Upper lobe of left lung (tissue), 6 donors: Measurements from ENCODE around the gene LRRC45. TPM values are rescaled to one million over a fixed set of nuclear protein-coding genes. Genes with fewer than 3 reads are reported as not detected.

Experiments used
- ATAC-seq, 2 donors: fragments of 200-7000 bp; cut with Tn5 transposase; one replicate each; pipeline ENCODE4 v1.9.1; 2022; ENCODE audit warnings: mild to moderate bottlenecking in 2 of 2, moderate library complexity in 2 of 2; ENCODE audit not compliant: low FRiP score in 2 of 2
- DNase-seq, 2 donors: peaks; one replicate each; pipeline ENCODE4 v3.0.0-alpha.2; 2019 to 2020
- H3K27ac ChIP-seq, 4 donors: fragments of 200-600 bp; sonication (generic); one replicate each; pipeline ENCODE4 v1.5.1; 2016 to 2019
- H3K27me3 ChIP-seq, 4 donors: fragments of 200-600 bp; sonication (generic); one replicate each; pipeline ENCODE4 v1.5.1; 2017 to 2019
- H3K36me3 ChIP-seq, 4 donors: fragments of 200-600 bp; sonication (generic); one replicate each; pipeline ENCODE4 v1.5.1; 2016 to 2019
- H3K4me1 ChIP-seq, 4 donors: fragments of 200-600 bp; sonication (generic); one replicate each; pipeline ENCODE4 v1.5.1; 2018 to 2019
- H3K4me3 ChIP-seq, 4 donors: fragments of 200-600 bp; sonication (generic); one replicate each; pipeline ENCODE4 v1.5.1; 2017 to 2019; ENCODE audit warnings: mild to moderate bottlenecking in 2 of 4, moderate library complexity in 1 of 4
- H3K9me3 ChIP-seq, 4 donors: fragments of 200-600 bp; sonication (generic); one replicate each; pipeline ENCODE4 v1.5.1; 2018 to 2019
- EP300 ChIP-seq, 4 donors: sonication (generic); formaldehyde crosslinking; IDR thresholded peaks; one replicate each; pipeline ENCODE4 v1.5.1; 2017; ENCODE audit warnings: antibody characterized with exemption in 4 of 4, control low read depth in 2 of 4
- POLR2A ChIP-seq, 4 donors: fragments of 450-650 bp; IDR thresholded peaks; one replicate each; pipeline ENCODE4 v1.5.1; 2016 to 2017; ENCODE audit warnings: antibody characterized with exemption in 4 of 4, mild to moderate bottlenecking in 2 of 4
- POLR2AphosphoS5 ChIP-seq, 2 donors: sonication (generic); formaldehyde crosslinking; IDR thresholded peaks; one replicate each; pipeline ENCODE4 v1.5.1; 2017; ENCODE audit warnings: antibody characterized with exemption in 2 of 2
- WGBS, 2 donors: methylation state at CpG; one replicate each; pipeline ENCODE4 v1.1.5; 2017 to 2018; 5-methylcytosine and 5-hydroxymethylcytosine counted together
- total RNA-seq, 6 donors: library from RNA; depleted of rRNA in 4 of 6; stranded (reverse); fragments of >200 nt in 4 of 6; gene quantifications; one replicate each; pipeline versions ENCODE4 v1.1.0 to v1.2.1, GENCODE V29; 2016 to 2021
- TF ChIP-seq, protein P1 (sequence below), 6 experiments: fragments of 450-650 bp in 4 of 6; fragments of 200-600 bp in 2 of 6; sonication (generic) in 2 of 6; IDR thresholded peaks; one replicate each; pipeline ENCODE4 v1.5.1; 2016 to 2019; ENCODE audit warnings: antibody characterized with exemption in 6 of 6
- donor health status: DM: no; HTN: no; CAD: no; lungs with moderate emphysema.
- donor health status: DM: no; HTN: yes; CAD: no; lungs with severe emphysema.

The LRRC45 gene
- total RNA-seq, 6 donors from 2014 or later = 14.0 to 57.6 (median 20.4) TPM

DNA sequence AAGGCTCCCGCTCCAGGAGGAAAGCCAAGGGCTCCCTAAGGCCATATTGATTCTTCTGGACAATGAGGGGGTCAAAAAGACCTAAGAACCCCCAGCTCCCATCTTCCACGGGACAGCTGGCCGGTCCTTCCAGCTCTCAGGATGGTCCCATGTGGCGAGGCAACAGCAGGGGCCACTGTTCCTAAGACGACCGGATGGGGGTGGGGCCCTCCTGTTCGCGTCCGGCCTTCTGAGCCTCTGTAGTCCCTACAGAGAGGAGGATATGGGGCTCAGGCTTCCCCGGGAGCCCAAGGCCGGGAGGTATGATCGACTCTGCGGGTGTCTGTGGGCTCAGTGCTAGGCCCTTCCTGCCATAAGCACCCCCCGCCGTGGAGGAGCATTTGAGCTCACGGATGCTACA is 20.4 kb downstream of the LRRC45 start:
- Histone ChIP-seq H3K27me3 (no peaks in the 10 kb centered on the region), H3K4me3 (no peak overlapping the region), H3K27ac (no peak overlapping the region), H3K9me3 (no peaks in the 10 kb centered on the region), H3K4me1 (peaks cover 0 to 1% (median 0%) of the 10 kb centered on the region in 4 donors), H3K36me3 (peaks cover 0 to 18% (median 7%) of the 10 kb centered on the region in 4 donors)
- no peak for TF ChIP-seq POLR2A (IDR thresholded peaks at IDR 0.05)
- TF ChIP-seq, protein P1, sequence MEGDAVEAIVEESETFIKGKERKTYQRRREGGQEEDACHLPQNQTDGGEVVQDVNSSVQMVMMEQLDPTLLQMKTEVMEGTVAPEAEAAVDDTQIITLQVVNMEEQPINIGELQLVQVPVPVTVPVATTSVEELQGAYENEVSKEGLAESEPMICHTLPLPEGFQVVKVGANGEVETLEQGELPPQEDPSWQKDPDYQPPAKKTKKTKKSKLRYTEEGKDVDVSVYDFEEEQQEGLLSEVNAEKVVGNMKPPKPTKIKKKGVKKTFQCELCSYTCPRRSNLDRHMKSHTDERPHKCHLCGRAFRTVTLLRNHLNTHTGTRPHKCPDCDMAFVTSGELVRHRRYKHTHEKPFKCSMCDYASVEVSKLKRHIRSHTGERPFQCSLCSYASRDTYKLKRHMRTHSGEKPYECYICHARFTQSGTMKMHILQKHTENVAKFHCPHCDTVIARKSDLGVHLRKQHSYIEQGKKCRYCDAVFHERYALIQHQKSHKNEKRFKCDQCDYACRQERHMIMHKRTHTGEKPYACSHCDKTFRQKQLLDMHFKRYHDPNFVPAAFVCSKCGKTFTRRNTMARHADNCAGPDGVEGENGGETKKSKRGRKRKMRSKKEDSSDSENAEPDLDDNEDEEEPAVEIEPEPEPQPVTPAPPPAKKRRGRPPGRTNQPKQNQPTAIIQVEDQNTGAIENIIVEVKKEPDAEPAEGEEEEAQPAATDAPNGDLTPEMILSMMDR (IDR thresholded peaks at IDR 0.05) = no peak
- no peak for TF ChIP-seq POLR2AphosphoS5 (IDR thresholded peaks at IDR 0.05)
- no peak for TF ChIP-seq EP300 (IDR thresholded peaks at IDR 0.05)
- DNase-seq (peak in 1 of 2 donors; percentile 35), ATAC-seq (no peak)
- WGBS, 2 donors = 75 to 89% methylated on average over 6 to 10 of the region's 16 CpGs

DNA sequence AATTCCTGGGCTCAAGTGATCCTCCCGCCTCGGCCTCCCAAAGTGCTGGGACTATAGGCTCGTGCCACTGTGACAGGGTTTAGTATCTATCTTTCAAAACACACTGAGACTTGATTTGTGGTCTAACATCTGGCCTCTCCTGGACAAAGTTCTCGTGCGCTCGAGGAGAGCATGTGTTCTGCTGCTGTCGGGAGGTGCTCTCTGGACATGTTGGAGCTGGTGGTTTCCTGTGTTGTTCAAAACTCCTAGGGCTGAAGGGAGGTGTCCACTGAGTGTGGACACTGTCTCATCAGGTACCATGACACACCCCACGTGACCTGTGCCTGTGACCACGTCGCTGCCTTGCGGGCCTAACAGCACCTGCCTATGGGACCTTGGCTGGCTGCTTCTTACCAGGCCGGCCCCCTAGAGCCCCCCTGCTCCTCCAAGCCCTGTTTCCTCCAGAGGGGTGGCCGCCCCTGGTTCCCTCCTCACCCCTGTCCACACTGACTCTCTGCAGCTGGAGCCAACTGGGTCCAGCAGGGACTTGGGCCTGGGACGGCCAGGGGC is 22.9 kb downstream of the LRRC45 start:
- Histone ChIP-seq H3K4me1 (peaks cover 7 to 19% (median 11%) of the 10 kb centered on the region in 4 donors), H3K4me3 (no peak overlapping the region), H3K9me3 (no peaks in the 10 kb centered on the region), H3K36me3 (peaks cover 0 to 29% (median 12%) of the 10 kb centered on the region in 4 donors), H3K27ac (no peak overlapping the region), H3K27me3 (no peaks in the 10 kb centered on the region)
- WGBS, 2 donors = 84 to 85% methylated on average over 14 of the region's 14 CpGs
- TF ChIP-seq EP300 (IDR thresholded peaks at IDR 0.05) (no peak), POLR2A (IDR thresholded peaks at IDR 0.05) (no peak), POLR2AphosphoS5 (IDR thresholded peaks at IDR 0.05) (no peak)
- TF ChIP-seq, protein P1 (IDR thresholded peaks at IDR 0.05) = no peak
- DNase-seq (peak in 1 of 2 donors; percentile 42), ATAC-seq (no peak)

DNA sequence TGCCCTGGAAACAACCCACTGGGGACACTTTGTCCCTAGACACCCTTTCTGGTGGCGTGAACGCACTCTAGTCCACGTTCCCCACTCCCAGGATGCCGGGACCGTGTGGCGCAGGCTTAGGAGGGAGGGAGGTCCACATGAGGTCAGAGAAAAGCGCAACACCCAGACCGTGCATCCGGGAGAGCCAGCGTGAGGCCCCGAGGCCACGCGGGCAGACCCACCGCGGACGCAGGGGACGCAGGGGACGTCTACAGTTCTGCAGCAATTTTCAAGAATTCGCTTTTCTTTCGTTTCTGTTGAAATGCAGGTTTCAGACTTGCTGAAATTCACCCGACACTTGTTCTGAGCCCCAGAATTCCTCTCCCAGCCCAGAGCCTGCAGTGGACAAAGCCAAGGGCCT is 23.8 kb downstream of the LRRC45 start:
- Histone ChIP-seq H3K27me3 (no peaks in the 10 kb centered on the region), H3K4me1 (peaks cover 8 to 22% (median 11%) of the 10 kb centered on the region in 4 donors), H3K4me3 (no peak overlapping the region), H3K9me3 (no peaks in the 10 kb centered on the region), H3K36me3 (peaks cover 0 to 29% (median 12%) of the 10 kb centered on the region in 4 donors), H3K27ac (no peak overlapping the region)
- TF ChIP-seq, protein P1 (IDR thresholded peaks at IDR 0.05) = no peak
- TF ChIP-seq EP300 (IDR thresholded peaks at IDR 0.05) = no peak
- TF ChIP-seq POLR2AphosphoS5 (IDR thresholded peaks at IDR 0.05) = no peak
- TF ChIP-seq POLR2A (IDR thresholded peaks at IDR 0.05) = no peak
- peak in 1 of 2 donors; percentile 68 for DNase-seq
- ATAC-seq = no peak
- 91 to 92% methylated on average over 18 to 21 of the region's 21 CpGs for WGBS, 2 donors

DNA sequence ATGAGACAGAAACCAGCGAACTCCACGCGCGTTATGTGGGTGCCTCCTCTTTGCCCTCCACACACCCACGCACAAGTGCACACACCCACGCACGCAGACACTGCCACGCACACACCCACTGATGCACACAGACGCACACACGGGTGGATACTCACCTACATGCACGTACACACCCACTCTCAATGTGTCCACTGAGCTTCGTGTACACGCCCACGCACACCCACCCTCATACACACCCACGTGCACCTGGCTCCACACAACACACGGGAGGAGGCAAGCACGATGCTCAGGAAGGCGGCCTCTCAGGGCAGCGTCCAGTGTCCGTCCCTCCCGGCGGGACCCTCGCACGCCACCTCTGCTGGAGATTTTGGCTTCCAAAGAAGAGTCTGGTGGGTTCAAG is 24.3 kb downstream of the LRRC45 start:
- no peak for ATAC-seq
- no peaks in the 10 kb centered on the region for H3K27me3 ChIP-seq
- H3K4me3 ChIP-seq = no peak overlapping the region
- H3K36me3 ChIP-seq = peaks cover 0 to 29% (median 12%) of the 10 kb centered on the region in 4 donors
- H3K9me3 ChIP-seq = no peaks in the 10 kb centered on the region
- H3K27ac ChIP-seq = no peak overlapping the region
- TF ChIP-seq POLR2A (IDR thresholded peaks at IDR 0.05) = no peak
- no peak for TF ChIP-seq EP300 (IDR thresholded peaks at IDR 0.05)
- TF ChIP-seq POLR2AphosphoS5 (IDR thresholded peaks at IDR 0.05) = no peak
- 92 to 94% methylated on average over 14 to 24 of the region's 24 CpGs for WGBS, 2 donors
- H3K4me1 ChIP-seq = peaks cover 9 to 26% (median 12%) of the 10 kb centered on the region in 4 donors
- DNase-seq = peak in 1 of 2 donors; percentile 72

DNA sequence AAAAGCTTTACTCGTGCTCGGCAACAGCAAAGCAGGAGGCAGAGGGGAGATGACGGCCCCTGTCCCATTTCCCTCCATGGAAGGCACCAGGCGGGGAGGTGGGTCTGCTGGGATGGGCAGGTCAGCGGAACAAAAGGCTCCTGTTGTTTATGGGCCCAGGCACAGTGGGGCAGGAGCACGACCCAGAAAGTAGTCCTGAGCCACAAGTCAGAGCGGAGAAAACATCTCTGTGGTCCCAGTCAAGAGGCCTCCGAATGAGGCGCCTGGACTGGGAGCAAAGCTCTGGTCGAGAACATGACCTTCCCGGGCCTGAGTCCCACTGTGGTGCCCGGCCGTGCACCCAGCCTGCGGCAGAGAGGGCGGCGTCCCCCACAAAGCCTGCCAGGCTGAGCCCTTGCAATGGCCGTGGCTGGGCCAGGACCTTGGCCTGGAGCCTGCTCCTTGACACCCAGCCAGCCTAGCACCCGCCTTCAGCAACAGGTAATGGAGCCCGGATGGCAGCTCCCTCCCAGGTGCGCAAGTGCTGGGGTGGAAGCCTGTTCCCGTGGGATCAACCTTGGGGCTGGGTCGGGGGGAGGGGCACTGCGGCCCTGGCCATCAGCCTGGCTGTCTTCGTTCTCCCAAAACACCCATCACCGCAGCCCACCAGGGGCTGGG is 24.9 kb downstream of the LRRC45 start:
- Histone ChIP-seq H3K4me3 (no peak overlapping the region), H3K27me3 (no peaks in the 10 kb centered on the region), H3K27ac (no peak overlapping the region), H3K9me3 (no peaks in the 10 kb centered on the region), H3K36me3 (peaks cover 0 to 29% (median 12%) of the 10 kb centered on the region in 4 donors), H3K4me1 (peaks cover 16 to 33% (median 19%) of the 10 kb centered on the region in 4 donors)
- no peak for ATAC-seq
- DNase-seq = peak in 1 of 2 donors; percentile 71
- WGBS, 2 donors = 91 to 92% methylated on average over 13 to 23 of the region's 25 CpGs
- TF ChIP-seq, protein P1 (IDR thresholded peaks at IDR 0.05) = no peak
- TF ChIP-seq POLR2AphosphoS5 (IDR thresholded peaks at IDR 0.05) (no peak), EP300 (IDR thresholded peaks at IDR 0.05) (no peak), POLR2A (IDR thresholded peaks at IDR 0.05) (no peak)
